Neural progenitor cell (in vitro differentiated cells): ENCODE measurements around the gene ANKRD34A. TPM values are rescaled to one million over a fixed set of nuclear protein-coding genes. Genes with fewer than 3 reads are reported as not detected.

Experiments used
- DNase-seq: peaks from one replicate; pipeline ENCODE4 v3.0.0-alpha.2; 2016; ENCODE audit warnings: low spot score
- H2AFZ ChIP-seq: fragments of 200-600 bp; sonication (generic); replicated peaks from 2 replicates; pipeline ENCODE4 v1.6.1; 2016; ENCODE audit warnings: antibody characterized with exemption
- H3F3A ChIP-seq: fragments of 200-600 bp; sonication (generic); 2 replicates; pipeline ENCODE4 v1.6.1; 2016; ENCODE audit warnings: antibody characterized with exemption, low read depth
- H3K27ac ChIP-seq: fragments of 200-600 bp; sonication (generic); 2 replicates; pipeline ENCODE4 v1.5.1; 2016; ENCODE audit warnings: mild to moderate bottlenecking
- H3K27me3 ChIP-seq: fragments of 200-600 bp; sonication (generic); 2 replicates; pipeline ENCODE4 v1.6.1; 2016; ENCODE audit warnings: mild to moderate bottlenecking, moderate library complexity
- H3K36me3 ChIP-seq: fragments of 200-600 bp; sonication (generic); 2 replicates; pipeline ENCODE4 v1.5.1; 2016
- H3K4me1 ChIP-seq: fragments of 200-600 bp; sonication (generic); 2 replicates; pipeline ENCODE4 v1.6.1; 2016; ENCODE audit warnings: mixed run types
- H3K4me2 ChIP-seq: fragments of 200-600 bp; sonication (generic); 2 replicates; pipeline ENCODE4 v1.6.1; 2016
- H3K4me3 ChIP-seq: fragments of 200-600 bp; sonication (generic); 2 replicates; pipeline ENCODE4 v1.5.1; 2016
- H3K79me2 ChIP-seq: fragments of 200-600 bp; sonication (generic); 2 replicates; pipeline ENCODE4 v1.6.1; 2016; ENCODE audit warnings: low read depth
- H3K9ac ChIP-seq: fragments of 200-600 bp; sonication (generic); 2 replicates; pipeline ENCODE4 v1.6.1; 2016
- H3K9me3 ChIP-seq: fragments of 200-600 bp; sonication (generic); 2 replicates; pipeline ENCODE4 v1.5.1; 2016; ENCODE audit warnings: low read depth
- H4K20me1 ChIP-seq: fragments of 200-600 bp; sonication (generic); 2 replicates; pipeline ENCODE4 v1.6.1; 2016; ENCODE audit warnings: low read depth
- H3K27ac Mint-ChIP-seq: 3 replicates; pipeline ENCODE4 v1.8.0; 2021; ENCODE audit warnings: mixed read lengths
- H3K27me3 Mint-ChIP-seq: 2 replicates; pipeline ENCODE4 v1.8.0; 2022; ENCODE audit warnings: low read depth, mild to moderate bottlenecking, inconsistent platforms, moderate library complexity, mixed read lengths; ENCODE audit not compliant: insufficient read depth
- H3K36me3 Mint-ChIP-seq: 3 replicates; pipeline ENCODE4 v1.8.0; 2021; ENCODE audit warnings: mixed read lengths
- H3K4me1 Mint-ChIP-seq: 3 replicates; pipeline ENCODE4 v1.8.0; 2021; ENCODE audit warnings: mixed read lengths
- H3K4me3 Mint-ChIP-seq: 3 replicates; pipeline ENCODE4 v1.8.0; 2021; ENCODE audit warnings: mild to moderate bottlenecking, moderate library complexity, mixed read lengths
- H3K9me3 Mint-ChIP-seq: 3 replicates; pipeline ENCODE4 v1.8.0; 2020; ENCODE audit warnings: mixed read lengths
- EZH2 ChIP-seq: fragments of 200-600 bp; sonication (generic); IDR thresholded peaks from 2 replicates; pipeline ENCODE4 v1.6.1; 2017; ENCODE audit warnings: antibody characterized with exemption, mild to moderate bottlenecking, moderate library complexity
- EZH2phosphoT487 ChIP-seq: fragments of 200-600 bp; sonication (generic); IDR thresholded peaks from 2 replicates; pipeline ENCODE4 v1.6.1; 2017; ENCODE audit warnings: antibody characterized with exemption
- total RNA-seq: library from RNA; depleted of rRNA; stranded (reverse); fragments of >200 nt; gene quantifications from 2 replicates; pipeline ENCODE4 v1.2.3, GENCODE V29; 2015; ENCODE audit warnings: low replicate concordance
- TF ChIP-seq, protein P1 (sequence below): fragments of 200-600 bp; sonication (generic); IDR thresholded peaks from 2 replicates; pipeline ENCODE4 v1.5.1; 2017; ENCODE audit warnings: antibody characterized with exemption, mild to moderate bottlenecking

ANKRD34A gene
- total RNA-seq, 1 donor from 2014 or later = 0.06 TPM

DNA sequence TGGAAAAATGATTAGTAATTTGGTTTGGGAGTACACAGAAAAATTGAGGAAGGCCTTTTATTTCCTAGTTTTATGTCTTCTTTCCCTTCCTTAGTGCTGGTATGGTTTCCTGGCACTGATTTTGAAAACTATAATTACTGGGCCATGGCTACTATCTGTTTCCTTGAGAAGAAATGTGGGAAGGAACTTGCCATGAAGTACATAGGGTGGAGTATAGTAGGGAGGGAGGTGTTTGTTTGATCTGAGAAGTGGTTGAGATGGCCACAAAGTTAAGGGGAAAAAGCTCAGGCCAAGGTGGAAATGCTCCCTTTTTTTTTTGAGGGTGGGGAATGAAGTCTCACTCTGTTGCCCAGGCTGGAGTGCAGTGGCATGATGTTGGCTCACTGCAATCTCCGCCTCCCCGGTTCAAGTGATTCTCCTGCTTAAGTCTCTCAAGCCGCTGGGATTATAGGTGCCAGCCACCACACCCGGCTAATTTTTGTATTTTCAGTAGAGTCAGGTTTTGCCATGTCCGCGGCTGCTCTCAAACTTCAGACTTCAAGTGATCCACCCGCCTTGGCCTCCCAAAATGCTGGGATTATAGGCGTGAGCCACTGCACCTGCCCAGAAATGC is 45.9 kb upstream of the ANKRD34A start:
- H3K4me1 ChIP-seq = no peaks in the 10 kb centered on the region
- H3K27me3 Mint-ChIP-seq = no peaks in the 10 kb centered on the region
- no peaks in the 10 kb centered on the region for H3K9me3 Mint-ChIP-seq
- peaks cover 9% of the 10 kb centered on the region for H3K4me1 Mint-ChIP-seq
- no peak for DNase-seq
- no peak for TF ChIP-seq EZH2phosphoT487
- TF ChIP-seq EZH2 = no peak
- TF ChIP-seq, protein P1, sequence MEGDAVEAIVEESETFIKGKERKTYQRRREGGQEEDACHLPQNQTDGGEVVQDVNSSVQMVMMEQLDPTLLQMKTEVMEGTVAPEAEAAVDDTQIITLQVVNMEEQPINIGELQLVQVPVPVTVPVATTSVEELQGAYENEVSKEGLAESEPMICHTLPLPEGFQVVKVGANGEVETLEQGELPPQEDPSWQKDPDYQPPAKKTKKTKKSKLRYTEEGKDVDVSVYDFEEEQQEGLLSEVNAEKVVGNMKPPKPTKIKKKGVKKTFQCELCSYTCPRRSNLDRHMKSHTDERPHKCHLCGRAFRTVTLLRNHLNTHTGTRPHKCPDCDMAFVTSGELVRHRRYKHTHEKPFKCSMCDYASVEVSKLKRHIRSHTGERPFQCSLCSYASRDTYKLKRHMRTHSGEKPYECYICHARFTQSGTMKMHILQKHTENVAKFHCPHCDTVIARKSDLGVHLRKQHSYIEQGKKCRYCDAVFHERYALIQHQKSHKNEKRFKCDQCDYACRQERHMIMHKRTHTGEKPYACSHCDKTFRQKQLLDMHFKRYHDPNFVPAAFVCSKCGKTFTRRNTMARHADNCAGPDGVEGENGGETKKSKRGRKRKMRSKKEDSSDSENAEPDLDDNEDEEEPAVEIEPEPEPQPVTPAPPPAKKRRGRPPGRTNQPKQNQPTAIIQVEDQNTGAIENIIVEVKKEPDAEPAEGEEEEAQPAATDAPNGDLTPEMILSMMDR = no peak
- H3K27ac ChIP-seq = no peak overlapping the region
- no peak overlapping the region for H3K4me3 ChIP-seq
- H2AFZ ChIP-seq = no peak overlapping the region
- no peaks in the 10 kb centered on the region for H3K9me3 ChIP-seq
- H3K27ac Mint-ChIP-seq = no peak overlapping the region
- no peak overlapping the region for H3K9ac ChIP-seq
- no peaks in the 10 kb centered on the region for H3F3A ChIP-seq
- no peaks in the 10 kb centered on the region for H3K36me3 ChIP-seq
- no peaks in the 10 kb centered on the region for H3K36me3 Mint-ChIP-seq
- H4K20me1 ChIP-seq = no peaks in the 10 kb centered on the region
- no peak overlapping the region for H3K4me3 Mint-ChIP-seq
- H3K27me3 ChIP-seq = no peaks in the 10 kb centered on the region
- H3K79me2 ChIP-seq = no peaks in the 10 kb centered on the region
- no peak overlapping the region for H3K4me2 ChIP-seq

GRCh38 chr1:146007489-146008133 is 43.2 kb upstream of the ANKRD34A start:
- TF ChIP-seq EZH2phosphoT487 = no peak
- TF ChIP-seq, protein P1 = no peak
- no peaks in the 10 kb centered on the region for H3K9me3 ChIP-seq
- H3K27me3 Mint-ChIP-seq = peaks cover 3% of the 10 kb centered on the region
- H3K36me3 ChIP-seq = no peaks in the 10 kb centered on the region
- H3K4me1 Mint-ChIP-seq = peaks cover 5% of the 10 kb centered on the region
- H3K27ac ChIP-seq = no peak overlapping the region
- H3K4me3 ChIP-seq = no peak overlapping the region
- no peaks in the 10 kb centered on the region for H3K9me3 Mint-ChIP-seq
- no peaks in the 10 kb centered on the region for H4K20me1 ChIP-seq
- no peaks in the 10 kb centered on the region for H3K36me3 Mint-ChIP-seq
- no peak overlapping the region for H3K27ac Mint-ChIP-seq
- H3K4me3 Mint-ChIP-seq = no peak overlapping the region
- no peaks in the 10 kb centered on the region for H3K4me1 ChIP-seq
- H3F3A ChIP-seq = no peaks in the 10 kb centered on the region
- no peak overlapping the region for H2AFZ ChIP-seq
- H3K9ac ChIP-seq = no peak overlapping the region
- H3K79me2 ChIP-seq = no peaks in the 10 kb centered on the region
- DNase-seq = no peak
- H3K27me3 ChIP-seq = no peaks in the 10 kb centered on the region
- H3K4me2 ChIP-seq = no peak overlapping the region

DNA sequence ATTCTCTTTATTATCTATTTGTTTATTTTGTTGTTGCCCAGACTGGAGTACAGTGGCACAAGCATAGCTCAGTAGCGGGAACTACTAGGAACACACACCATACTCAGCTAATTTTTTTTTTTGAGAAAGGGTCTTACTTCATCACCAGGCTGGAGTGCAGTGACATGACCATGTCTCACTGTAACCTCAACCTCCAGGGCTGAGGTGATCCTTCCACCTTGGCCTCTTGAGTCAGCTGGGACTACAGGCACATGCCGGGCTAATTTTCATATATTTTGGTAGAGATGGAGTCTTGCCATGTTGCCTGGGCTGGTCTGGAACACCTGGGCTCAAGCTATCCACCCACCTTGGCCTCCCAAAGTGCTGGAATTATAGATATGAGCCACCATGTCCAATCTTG is 37.3 kb upstream of the ANKRD34A start:
- H3K36me3 Mint-ChIP-seq = no peaks in the 10 kb centered on the region
- no peaks in the 10 kb centered on the region for H3K9me3 Mint-ChIP-seq
- no peaks in the 10 kb centered on the region for H3K36me3 ChIP-seq
- H3K27me3 Mint-ChIP-seq = peaks cover 5% of the 10 kb centered on the region
- H3K9ac ChIP-seq = no peak overlapping the region
- no peaks in the 10 kb centered on the region for H4K20me1 ChIP-seq
- TF ChIP-seq EZH2phosphoT487 (no peak), EZH2 (no peak)
- TF ChIP-seq, protein P1 = no peak
- peaks cover 21% of the 10 kb centered on the region for H3K4me1 ChIP-seq
- no peaks in the 10 kb centered on the region for H3K79me2 ChIP-seq
- no peak for DNase-seq
- no peak overlapping the region for H3K4me2 ChIP-seq
- H3K9me3 ChIP-seq = no peaks in the 10 kb centered on the region
- H2AFZ ChIP-seq = no peak overlapping the region
- peaks cover 32% of the 10 kb centered on the region for H3K4me1 Mint-ChIP-seq
- H3K27ac ChIP-seq = no peak overlapping the region
- H3F3A ChIP-seq = peaks cover 8% of the 10 kb centered on the region
- H3K27me3 ChIP-seq = peaks cover 6% of the 10 kb centered on the region
- H3K4me3 ChIP-seq = no peak overlapping the region
- H3K4me3 Mint-ChIP-seq = no peak overlapping the region
- H3K27ac Mint-ChIP-seq = no peak overlapping the region
